ENCODE measurements around the gene MSI2.

DNA sequence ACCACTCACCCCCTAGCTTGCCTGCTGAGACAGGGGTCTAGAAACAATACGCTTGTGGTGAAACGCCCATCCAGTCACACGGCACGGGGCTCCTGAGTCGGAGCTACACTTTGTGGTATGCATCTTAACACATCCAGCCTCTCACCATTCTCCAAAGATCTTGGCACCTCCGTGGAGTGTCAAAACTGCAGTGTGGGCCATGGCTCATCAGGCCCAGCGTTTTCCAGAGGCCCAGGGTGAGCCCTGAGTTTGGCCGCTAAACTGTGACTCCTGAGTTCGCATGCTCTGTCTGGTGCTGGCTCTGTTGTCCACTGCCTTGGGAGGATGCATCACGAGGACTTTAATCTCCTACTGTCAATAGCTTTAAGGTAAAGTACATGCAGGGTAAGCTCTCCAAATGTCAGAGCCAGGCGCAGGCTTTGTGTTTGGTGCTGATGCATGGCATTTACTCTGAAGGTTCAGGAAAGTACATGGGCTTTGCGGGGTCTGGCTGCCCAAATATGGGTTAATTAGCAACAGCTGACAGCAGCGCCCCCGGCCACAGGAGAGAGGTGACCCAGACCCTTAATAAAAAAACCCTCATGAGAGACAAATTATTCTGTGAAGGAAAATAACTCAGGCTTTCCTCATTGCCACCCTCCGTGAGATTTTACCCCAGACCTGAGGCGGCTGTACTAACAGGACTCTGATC is 370.3 kb downstream of the MSI2 start:
- TF ChIP-seq, protein P1, sequence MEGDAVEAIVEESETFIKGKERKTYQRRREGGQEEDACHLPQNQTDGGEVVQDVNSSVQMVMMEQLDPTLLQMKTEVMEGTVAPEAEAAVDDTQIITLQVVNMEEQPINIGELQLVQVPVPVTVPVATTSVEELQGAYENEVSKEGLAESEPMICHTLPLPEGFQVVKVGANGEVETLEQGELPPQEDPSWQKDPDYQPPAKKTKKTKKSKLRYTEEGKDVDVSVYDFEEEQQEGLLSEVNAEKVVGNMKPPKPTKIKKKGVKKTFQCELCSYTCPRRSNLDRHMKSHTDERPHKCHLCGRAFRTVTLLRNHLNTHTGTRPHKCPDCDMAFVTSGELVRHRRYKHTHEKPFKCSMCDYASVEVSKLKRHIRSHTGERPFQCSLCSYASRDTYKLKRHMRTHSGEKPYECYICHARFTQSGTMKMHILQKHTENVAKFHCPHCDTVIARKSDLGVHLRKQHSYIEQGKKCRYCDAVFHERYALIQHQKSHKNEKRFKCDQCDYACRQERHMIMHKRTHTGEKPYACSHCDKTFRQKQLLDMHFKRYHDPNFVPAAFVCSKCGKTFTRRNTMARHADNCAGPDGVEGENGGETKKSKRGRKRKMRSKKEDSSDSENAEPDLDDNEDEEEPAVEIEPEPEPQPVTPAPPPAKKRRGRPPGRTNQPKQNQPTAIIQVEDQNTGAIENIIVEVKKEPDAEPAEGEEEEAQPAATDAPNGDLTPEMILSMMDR (IDR thresholded peaks at IDR 0.05; ENCODE audit: insufficient read depth, low read depth, low read length): no peak
- TF ChIP-seq EZH2 (IDR thresholded peaks at IDR 0.05; ENCODE audit: insufficient read depth, low read length): no peak
